ENCODE measurements around the gene TRIM45.
"Not testable (repeated sequence)": the region's sequence is repeated elsewhere in the genome, so short reads cannot be mapped to it uniquely, and the experiment has no call there.

TRIM45 gene, protein sequence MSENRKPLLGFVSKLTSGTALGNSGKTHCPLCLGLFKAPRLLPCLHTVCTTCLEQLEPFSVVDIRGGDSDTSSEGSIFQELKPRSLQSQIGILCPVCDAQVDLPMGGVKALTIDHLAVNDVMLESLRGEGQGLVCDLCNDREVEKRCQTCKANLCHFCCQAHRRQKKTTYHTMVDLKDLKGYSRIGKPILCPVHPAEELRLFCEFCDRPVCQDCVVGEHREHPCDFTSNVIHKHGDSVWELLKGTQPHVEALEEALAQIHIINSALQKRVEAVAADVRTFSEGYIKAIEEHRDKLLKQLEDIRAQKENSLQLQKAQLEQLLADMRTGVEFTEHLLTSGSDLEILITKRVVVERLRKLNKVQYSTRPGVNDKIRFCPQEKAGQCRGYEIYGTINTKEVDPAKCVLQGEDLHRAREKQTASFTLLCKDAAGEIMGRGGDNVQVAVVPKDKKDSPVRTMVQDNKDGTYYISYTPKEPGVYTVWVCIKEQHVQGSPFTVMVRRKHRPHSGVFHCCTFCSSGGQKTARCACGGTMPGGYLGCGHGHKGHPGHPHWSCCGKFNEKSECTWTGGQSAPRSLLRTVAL

DNA sequence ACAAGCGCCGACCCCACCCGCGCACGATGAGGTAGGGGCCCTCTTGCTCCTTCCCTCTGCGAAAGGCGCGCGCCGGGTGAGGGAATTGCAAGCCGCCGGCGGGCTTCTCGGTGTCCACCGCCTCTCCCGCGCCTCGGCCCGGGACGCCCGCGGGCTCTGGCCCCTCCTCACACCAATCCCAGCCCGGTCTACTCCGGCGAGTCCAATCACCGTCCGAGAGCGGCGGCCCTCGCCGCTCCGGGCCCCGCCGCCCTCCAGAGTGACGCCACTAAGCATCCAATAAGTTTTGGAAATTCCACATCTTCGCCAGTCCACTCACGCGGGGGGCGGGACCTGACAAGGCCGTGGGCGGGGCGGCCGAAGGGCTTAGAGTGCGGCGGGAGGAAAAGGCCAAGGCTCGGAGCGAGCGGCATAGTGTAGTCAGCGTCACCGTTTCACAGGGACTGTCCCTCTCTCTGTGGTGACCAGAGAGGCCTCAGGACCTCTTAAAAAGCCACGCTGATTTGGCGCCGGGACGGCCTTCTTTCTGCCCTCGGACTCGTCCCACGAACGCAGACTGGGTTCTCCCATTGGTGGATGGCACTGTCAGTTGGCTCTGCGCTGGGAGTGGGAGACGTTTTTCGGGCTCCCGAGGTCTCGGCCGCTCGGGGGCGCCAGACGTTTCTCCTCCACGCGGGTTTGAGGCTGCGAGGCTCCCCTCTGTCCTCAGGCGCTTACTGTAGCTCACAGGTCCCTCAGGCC, at the start of gene TRIM45:
TRIM45 (minus strand) TSS at position 161 of the 741 bp plus-strand sequence. CDS start 548 bp downstream, outside the sequence.
- peak; percentile 51 to 68 (median 60) for DNase-seq

DNA sequence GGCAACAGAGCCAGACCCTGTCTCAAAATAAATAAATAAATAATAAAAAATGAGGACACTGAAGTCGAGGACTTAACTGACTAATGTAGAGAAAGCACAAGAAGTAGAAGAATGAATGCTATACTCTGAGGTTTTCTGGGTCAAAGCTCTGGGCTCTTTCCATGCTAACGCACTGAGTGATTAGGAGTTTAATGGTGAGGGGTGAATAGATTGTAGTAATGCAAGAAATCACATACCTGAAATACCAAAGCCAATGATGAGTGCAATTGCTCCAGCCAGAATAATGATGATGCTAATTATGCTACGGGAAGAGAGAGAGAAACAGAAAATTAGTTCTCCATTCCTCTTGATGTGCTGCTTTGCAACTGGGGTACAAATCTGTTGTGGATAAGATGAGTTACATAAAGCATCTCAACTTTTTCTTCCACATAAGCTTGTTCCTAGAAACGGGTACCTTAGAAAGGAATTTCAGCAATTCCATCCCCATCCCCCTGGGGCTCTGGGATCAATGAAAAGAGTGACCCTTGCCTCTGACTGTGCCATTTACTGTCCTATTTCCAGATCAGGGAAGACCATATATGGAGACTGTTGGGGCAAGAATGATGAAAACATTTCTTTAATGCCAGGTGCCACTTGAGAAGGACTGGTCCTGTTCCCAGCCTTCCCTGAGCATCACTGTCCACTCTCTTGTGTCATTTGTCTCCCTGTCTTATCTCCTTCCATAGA, 48.5 kb upstream of the TRIM45 start:
- DNase-seq, result no peak

GRCh38 chr1:117167402-117167801, 45.9 kb upstream of the TRIM45 start:
- DNase-seq, result no peak

GRCh38 chr1:117166076-117166475, 44.5 kb upstream of the TRIM45 start:
- DNase-seq, result no peak

DNA sequence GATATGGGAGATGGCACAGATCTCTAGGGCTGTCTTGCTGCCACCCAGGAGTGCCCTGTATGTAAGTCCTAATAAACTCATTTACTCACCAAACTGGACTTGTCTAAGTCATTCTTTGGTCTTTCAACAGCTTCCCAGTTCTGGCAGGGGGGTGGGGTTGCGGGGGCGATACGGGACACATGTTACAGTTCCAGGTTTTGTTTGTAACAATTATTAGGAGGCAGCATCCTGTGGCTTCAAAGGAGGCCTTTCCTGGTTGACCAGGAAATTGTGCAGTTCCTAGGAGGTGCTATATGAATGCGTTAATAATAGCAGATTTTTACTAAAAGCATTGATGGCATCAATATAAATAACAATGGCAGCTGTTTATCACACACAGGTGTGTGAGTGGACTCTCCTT, 42.7 kb upstream of the TRIM45 start:
- no peak for DNase-seq

- DNase-seq, result no peak
Measured at GRCh38 chr1:117162816-117163215, 41.3 kb upstream of the TRIM45 start.

GRCh38 chr1:117161887-117162286, 40.3 kb upstream of the TRIM45 start:
- DNase-seq, result no peak

GRCh38 chr1:117151305-117151704, 29.8 kb upstream of the TRIM45 start:
- DNase-seq, result not testable (repeated sequence)

DNA sequence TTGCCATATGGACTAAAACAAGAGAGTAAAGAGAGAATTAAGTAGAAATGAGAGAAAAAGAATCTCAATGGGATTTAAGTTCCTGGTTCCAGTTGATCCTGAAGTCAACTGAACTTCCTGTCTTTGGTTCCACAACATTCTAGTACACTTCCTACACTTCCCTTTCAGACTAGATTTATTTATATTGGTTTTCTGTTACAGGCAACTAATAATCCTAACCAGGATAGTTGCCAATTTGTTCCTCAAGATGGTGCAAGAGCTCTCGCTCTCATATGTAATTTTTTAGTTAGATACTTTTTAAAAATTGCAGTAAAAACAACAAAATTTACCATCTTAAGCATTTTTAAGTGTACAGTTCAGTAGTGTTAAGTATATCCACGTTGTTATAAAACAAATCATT, 28.8 kb upstream of the TRIM45 start:
- no peak for DNase-seq

GRCh38 chr1:117147856-117148588, 26.5 kb upstream of the TRIM45 start:
- no peak for DNase-seq

GRCh38 chr1:117147341-117147831, 25.8 kb upstream of the TRIM45 start:
- DNase-seq, result no peak

DNA sequence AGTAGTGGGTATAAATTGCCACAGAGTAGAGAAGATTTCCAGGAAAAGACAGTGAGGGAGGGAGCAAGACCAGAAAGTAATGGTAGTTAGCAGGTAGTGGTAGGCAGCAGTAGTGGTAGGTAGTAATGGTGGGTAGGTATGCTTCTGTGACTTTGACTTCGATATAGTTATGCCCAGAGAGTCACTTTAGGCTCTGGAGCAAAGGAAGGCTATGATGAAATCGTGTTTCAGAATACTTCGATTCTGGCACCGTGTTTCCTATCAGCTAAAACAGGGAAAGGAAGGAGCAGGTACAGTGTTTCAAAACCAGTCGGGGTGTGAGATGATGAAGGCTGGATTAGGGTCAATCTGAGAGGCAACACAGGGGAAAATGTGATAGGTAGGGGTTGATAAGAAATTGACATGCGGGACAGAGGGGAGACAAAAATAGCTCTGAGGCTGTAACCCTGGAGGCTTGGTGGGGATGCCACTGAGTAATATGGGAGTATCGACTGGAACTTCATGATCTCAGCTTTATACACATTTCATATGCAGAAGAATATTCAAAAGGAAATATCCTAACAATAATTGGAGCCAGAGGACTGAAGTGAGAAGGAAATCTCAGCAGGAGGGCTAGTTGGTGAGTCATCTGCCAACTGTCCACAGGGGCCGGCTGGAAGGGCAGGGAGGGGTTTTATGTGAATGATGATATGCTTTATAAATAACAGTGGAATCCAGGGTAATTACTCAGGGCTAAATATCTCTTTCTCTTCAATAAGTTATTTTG, 25.2 kb upstream of the TRIM45 start:
- no peak for DNase-seq

DNA sequence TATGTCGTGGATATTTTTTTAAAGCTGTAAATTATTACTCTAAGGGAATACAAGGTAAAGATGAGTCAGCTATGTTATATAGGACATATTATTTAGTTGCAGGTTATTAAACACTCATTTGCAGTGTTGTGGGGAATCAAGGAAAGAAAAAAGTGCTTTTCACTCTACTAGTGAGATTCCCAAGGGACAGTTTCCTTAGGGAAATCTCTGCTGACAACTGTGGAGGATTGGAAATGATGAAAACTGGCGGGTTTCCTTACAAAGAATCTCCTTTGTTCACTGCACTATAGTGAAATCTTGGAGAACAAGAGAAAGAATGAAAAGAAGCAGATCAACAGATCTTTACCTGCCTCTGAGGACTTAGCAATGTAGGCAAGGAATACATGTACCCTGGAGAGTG, 24.5 kb upstream of the TRIM45 start:
- DNase-seq, result no peak

GRCh38 chr1:117143871-117144270, 22.3 kb upstream of the TRIM45 start:
- no peak for DNase-seq

DNA sequence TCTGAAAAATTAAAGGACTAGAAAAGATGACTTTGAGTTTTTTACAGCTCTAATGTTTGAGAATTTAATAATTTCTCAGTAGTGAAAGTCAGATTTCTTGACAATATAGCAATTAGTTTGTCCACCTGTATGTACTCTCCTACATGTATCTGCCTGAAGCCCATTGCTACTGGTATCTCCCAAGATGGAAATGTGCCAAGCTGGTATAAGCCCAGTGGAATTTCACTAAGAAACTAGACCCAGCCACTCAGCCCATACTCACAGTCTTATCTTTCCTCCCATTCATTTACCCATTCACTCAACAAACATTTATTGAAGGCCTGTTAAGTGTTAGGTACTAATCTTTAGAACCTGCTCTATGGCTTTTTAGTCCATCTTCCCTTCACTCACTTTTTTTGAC, 21.6 kb upstream of the TRIM45 start:
- DNase-seq, result no peak

DNA sequence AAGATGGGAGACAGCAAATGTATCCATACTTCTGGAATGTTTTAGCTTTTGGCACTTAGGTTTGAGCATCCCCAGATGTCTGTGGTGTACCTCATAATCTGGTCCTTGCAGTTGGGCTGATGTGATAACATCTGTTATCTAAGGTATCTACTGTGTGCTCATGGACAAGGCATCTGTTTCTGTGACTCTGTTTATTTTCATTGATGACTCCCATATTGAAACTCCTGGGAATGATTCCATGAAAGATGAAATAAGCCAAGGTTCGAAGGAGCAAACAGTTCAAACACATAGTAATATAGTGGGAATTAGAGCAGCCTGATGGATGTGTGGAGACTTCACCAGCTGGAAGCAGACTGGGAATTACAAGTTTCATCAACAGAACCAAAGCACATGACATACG, 20.7 kb upstream of the TRIM45 start:
- DNase-seq, result no peak

GRCh38 chr1:117138561-117138960, 17.0 kb upstream of the TRIM45 start:
- DNase-seq, result no peak

DNA sequence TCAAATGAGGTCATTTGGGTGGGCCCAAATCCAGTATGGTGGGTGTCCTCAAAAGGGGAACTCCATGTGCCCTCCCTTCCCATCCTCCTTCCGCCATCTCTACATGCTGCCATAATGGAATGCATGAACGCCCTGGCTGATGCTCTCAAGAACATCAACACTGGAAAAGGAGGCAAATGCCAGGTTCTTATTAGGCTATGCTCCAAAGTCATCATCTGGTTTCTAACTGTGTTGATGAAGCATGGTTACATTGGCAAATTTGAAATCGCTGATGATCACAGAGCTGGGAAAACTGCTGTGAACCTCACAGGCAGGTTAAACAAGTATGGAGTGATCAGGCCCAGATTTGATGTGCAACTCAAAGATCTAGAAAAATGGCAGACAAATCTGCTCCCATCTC, 16.6 kb upstream of the TRIM45 start:
- no peak for DNase-seq

DNA sequence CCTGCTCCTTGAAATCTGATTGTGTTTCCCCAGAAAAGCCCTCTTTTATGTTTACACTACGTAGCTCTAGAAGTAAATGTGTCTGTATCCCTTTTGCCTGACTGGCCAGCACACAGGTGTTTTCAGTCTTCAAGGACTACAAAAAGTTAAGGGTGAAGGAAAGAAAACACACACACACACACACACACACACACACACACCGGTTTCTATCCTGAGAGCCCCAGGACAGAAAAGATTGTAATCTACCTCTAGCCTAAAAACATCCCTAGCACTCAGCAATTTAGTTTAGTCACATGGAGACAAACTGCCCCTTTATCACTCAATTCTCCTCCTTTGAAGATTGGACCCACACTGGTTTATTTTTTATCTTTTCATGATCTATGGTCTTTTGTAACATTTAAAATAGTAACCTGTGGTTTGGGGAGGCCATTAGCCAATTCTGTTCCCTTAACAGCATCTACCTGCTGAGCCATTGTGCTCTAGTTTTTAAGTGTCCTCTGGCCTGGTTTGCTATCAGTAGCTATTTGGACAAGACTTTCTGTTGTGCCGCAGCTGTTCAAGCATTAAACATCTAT, 15.8 kb upstream of the TRIM45 start:
- DNase-seq, result no peak

- DNase-seq, result no peak
Measured at GRCh38 chr1:117136749-117137148, 15.2 kb upstream of the TRIM45 start.

- DNase-seq, result no peak
Measured at GRCh38 chr1:117135329-117135728, 13.8 kb upstream of the TRIM45 start.
